IgD-negative memory B cell (primary cell): ENCODE data around the gene CEACAM21. TPM values are rescaled to one million over a fixed set of nuclear protein-coding genes. Genes with fewer than 3 reads are reported as not detected.
A peak's percentile ranks its signal among the peaks of the same experiment; 100 is the strongest.
"Not testable (repeated sequence)": the region's sequence is repeated elsewhere in the genome, so short reads cannot be mapped to it uniquely, and the experiment has no call there.

Experiments used
- H3K27ac Mint-ChIP-seq, 3 donors: one replicate each; pipeline ENCODE4 v1.8.0; 2020 to 2022; ENCODE audit warnings: mild to moderate bottlenecking in 3 of 3, mixed read lengths in 3 of 3, moderate library complexity in 1 of 3
- H3K27me3 Mint-ChIP-seq: one replicate; pipeline ENCODE4 v1.8.0; 2021; ENCODE audit warnings: mixed read lengths
- H3K36me3 Mint-ChIP-seq: one replicate; pipeline ENCODE4 v1.8.0; 2020; ENCODE audit warnings: mild to moderate bottlenecking, mixed read lengths
- H3K4me1 Mint-ChIP-seq, 3 donors: one replicate each; pipeline ENCODE4 v1.8.0; 2020 to 2022; ENCODE audit warnings: mixed read lengths in 3 of 3, mild to moderate bottlenecking in 1 of 3
- H3K4me3 Mint-ChIP-seq, 4 donors: one replicate each; pipeline ENCODE4 v1.8.0; 2020 to 2022; ENCODE audit warnings: mild to moderate bottlenecking in 4 of 4, mixed read lengths in 4 of 4, moderate library complexity in 3 of 4
- H3K9me3 Mint-ChIP-seq, 3 donors: one replicate each; pipeline ENCODE4 v1.8.0; 2020 to 2021; ENCODE audit warnings: mixed read lengths in 3 of 3, mild to moderate bottlenecking in 1 of 3
- polyA plus RNA-seq: library from polyadenylated mRNA; unstranded; fragments of 300-500 nt; fragmentation: Illumina TruSeq; gene quantifications from one replicate; pipeline ENCODE4 v1.2.3, GENCODE V29; 2021

CEACAM21 gene
- polyA plus RNA-seq, 1 donor from 2014 or later: 30.8 TPM

DNA sequence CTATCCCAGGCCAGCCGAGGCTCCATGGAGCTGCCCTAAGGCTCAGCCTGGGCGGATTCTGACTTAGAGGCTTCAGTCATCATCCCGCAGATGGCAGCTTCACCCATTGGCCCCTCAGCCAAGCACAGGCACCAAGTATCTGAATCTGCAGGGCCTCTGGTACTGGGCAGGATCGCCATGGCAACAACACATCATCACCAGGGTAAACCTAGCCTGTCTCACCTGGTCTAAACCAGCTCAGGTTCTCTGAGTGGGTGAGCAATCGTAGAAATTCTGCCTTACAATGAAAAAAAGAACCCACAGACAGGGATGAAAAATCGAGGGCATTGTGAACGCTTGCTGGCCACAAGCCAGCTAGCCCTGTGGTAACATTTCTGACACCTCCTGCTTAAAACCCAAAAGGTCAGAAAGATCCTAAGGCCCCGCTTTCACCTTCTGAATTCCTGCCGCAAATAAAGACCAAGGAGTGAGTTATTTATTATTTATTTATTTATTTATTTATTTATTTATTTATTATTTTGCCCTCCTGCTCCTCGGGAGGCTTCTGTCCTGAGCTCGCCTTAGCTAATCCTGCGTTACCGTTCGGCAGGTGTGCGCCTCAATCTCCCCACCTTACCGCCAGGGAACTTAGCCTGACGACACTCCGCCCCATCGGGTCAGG lies 12.0 kb upstream of the CEACAM21 start:
- Mint-ChIP-seq H3K9me3 (no peaks in the 10 kb centered on the region), H3K4me3 (peak overlapping the region; percentile 77 to 90 (median 82)), H3K36me3 (peaks cover 18% of the 10 kb centered on the region), H3K27ac (peak overlapping the region; percentile 76 to 91 (median 85)), H3K27me3 (peaks cover 4% of the 10 kb centered on the region), H3K4me1 (peaks cover 30 to 52% (median 45%) of the 10 kb centered on the region in 3 donors)

DNA sequence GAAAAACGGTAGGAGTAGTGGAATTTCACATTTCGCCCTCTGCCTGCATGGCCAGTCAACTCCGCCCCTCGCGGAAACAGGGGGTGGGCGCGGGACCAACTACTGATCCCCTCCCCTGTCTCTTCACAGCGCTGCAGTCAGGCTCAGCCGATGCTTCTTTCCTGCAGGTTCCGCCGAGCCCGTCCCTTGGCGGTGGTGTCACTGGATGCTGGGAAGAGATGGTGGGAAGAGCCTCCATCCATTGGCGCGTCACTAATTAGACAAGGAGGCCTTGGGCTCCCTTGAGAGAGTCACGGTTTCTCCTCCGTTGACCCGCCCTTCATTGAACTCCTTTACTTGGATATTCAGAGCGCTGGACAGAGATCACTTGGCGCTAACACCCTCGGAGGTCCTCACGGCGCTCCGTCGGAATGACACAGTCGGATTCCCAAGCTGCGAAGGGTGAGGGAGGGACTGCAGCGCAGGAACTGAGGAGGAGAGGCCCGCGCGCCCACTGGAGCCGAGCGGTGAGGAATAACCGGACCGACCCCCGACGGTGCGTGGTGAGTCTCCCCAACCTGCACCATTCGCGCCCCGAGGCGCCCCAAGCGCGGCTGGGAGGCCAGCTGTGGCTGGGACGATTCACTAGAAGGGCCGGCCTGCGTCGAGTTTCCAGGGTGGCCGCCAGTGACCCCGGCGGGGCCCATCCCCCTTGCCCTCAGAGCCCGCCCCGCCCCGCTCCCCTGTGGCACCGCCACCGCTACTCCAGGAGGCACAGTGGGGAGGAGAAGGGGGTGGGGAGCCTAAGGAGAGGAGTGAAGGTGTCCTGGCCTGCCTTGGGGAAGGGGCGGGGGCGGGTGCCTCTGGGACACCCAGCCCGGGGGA lies 11.2 kb upstream of the CEACAM21 start:
- H3K4me3 Mint-ChIP-seq: peak overlapping the region; percentile 77 to 90 (median 82)
- peaks cover 23 to 45% (median 41%) of the 10 kb centered on the region in 3 donors for H3K4me1 Mint-ChIP-seq
- peaks cover 17% of the 10 kb centered on the region for H3K36me3 Mint-ChIP-seq
- H3K27ac Mint-ChIP-seq: peak overlapping the region; percentile 76 to 91 (median 85)
- no peaks in the 10 kb centered on the region for H3K9me3 Mint-ChIP-seq
- peaks cover 4% of the 10 kb centered on the region for H3K27me3 Mint-ChIP-seq

- Mint-ChIP-seq H3K4me1 (peaks cover 19 to 42% (median 38%) of the 10 kb centered on the region in 3 donors), H3K27me3 (peaks cover 4% of the 10 kb centered on the region), H3K9me3 (no peaks in the 10 kb centered on the region), H3K4me3 (peak overlapping the region in 2 of 4 donors; percentile 33 to 37), H3K27ac (no peak overlapping the region), H3K36me3 (peaks cover 15% of the 10 kb centered on the region)
These were observed 10.6 kb upstream of the CEACAM21 start for GRCh38 chr19:41565379-41565720.

GRCh38 chr19:41566001-41566400 lies 10.0 kb upstream of the CEACAM21 start:
- Mint-ChIP-seq H3K36me3 (peaks cover 19% of the 10 kb centered on the region), H3K27me3 (peaks cover 4% of the 10 kb centered on the region), H3K27ac (no peak overlapping the region), H3K9me3 (no peaks in the 10 kb centered on the region), H3K4me1 (peaks cover 22 to 41% (median 40%) of the 10 kb centered on the region in 3 donors), H3K4me3 (no peak overlapping the region)

GRCh38 chr19:41569481-41570150 lies 6.3 kb upstream of the CEACAM21 start:
- Mint-ChIP-seq H3K27ac (no peak overlapping the region), H3K4me3 (no peak overlapping the region), H3K9me3 (no peaks in the 10 kb centered on the region), H3K27me3 (peaks cover under 1% of the 10 kb centered on the region), H3K4me1 (peaks cover 5 to 17% (median 15%) of the 10 kb centered on the region in 3 donors), H3K36me3 (peaks cover 10% of the 10 kb centered on the region)

- H3K27ac Mint-ChIP-seq: peak overlapping the region in 1 of 3 donors; percentile 63
- no peaks in the 10 kb centered on the region for H3K27me3 Mint-ChIP-seq
- no peaks in the 10 kb centered on the region for H3K9me3 Mint-ChIP-seq
- peaks cover 3 to 17% (median 13%) of the 10 kb centered on the region in 3 donors for H3K4me1 Mint-ChIP-seq
- H3K4me3 Mint-ChIP-seq: no peak overlapping the region
- peaks cover 12% of the 10 kb centered on the region for H3K36me3 Mint-ChIP-seq
These were observed 5.8 kb upstream of the CEACAM21 start for GRCh38 chr19:41570179-41570578.

DNA sequence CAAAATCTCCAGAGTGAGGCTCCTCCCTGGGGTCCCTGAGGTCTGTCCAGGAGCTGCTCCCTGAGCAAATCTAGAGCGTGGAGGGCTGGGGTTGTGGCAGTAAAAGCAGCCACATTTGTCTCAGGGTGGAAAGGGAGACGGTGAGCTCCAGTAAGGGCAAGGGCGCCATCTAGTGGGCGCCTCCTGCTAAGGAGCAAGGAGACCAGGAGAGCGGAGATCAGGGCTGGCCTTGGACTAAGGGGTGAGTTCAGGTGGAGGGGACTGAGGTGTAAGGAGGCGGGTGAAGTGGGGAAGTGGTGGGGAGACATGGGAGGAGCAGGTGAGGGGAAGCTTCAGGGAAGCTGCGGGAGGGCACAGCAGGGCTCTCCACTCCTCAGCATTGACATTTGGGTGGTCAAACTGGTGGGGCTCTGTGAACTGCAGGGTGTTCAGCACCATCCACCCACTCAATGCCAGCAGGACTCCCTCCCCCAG lies 5.3 kb upstream of the CEACAM21 start:
- Mint-ChIP-seq H3K4me3 (no peak overlapping the region), H3K36me3 (peaks cover 10% of the 10 kb centered on the region), H3K27me3 (no peaks in the 10 kb centered on the region), H3K9me3 (no peaks in the 10 kb centered on the region), H3K4me1 (peaks cover 4 to 20% (median 14%) of the 10 kb centered on the region in 3 donors), H3K27ac (peak overlapping the region in 1 of 3 donors; percentile 63)

- Mint-ChIP-seq H3K4me3 (peak overlapping the region in 2 of 4 donors; percentile 19 to 94), H3K36me3 (peaks cover 13% of the 10 kb centered on the region), H3K27ac (peak overlapping the region in 2 of 3 donors; percentile 39 to 57), H3K4me1 (peaks cover 11 to 24% (median 17%) of the 10 kb centered on the region in 3 donors), H3K9me3 (peaks cover 0 to 6% (median 3%) of the 10 kb centered on the region in 3 donors), H3K27me3 (no peaks in the 10 kb centered on the region)
These were observed 1.3 kb downstream of the CEACAM21 start for GRCh38 chr19:41577144-41577830.

- Mint-ChIP-seq H3K27me3 (no peaks in the 10 kb centered on the region), H3K9me3 (peaks cover 1 to 8% (median 3%) of the 10 kb centered on the region in 3 donors), H3K27ac (peak overlapping the region in 1 of 3 donors; percentile 57), H3K36me3 (peaks cover 14% of the 10 kb centered on the region), H3K4me3 (no peak overlapping the region), H3K4me1 (peaks cover 11 to 24% (median 17%) of the 10 kb centered on the region in 3 donors)
These were observed 1.9 kb downstream of the CEACAM21 start for GRCh38 chr19:41577833-41578232.

GRCh38 chr19:41578886-41579285 lies 2.9 kb downstream of the CEACAM21 start:
- H3K4me1 Mint-ChIP-seq: peaks cover 11 to 24% (median 17%) of the 10 kb centered on the region in 3 donors
- H3K9me3 Mint-ChIP-seq: peaks cover 7 to 9% (median 7%) of the 10 kb centered on the region in 3 donors
- H3K27ac Mint-ChIP-seq: no peak overlapping the region
- peak overlapping the region in 1 of 4 donors; percentile 41 for H3K4me3 Mint-ChIP-seq
- no peaks in the 10 kb centered on the region for H3K27me3 Mint-ChIP-seq
- peaks cover 25% of the 10 kb centered on the region for H3K36me3 Mint-ChIP-seq

DNA sequence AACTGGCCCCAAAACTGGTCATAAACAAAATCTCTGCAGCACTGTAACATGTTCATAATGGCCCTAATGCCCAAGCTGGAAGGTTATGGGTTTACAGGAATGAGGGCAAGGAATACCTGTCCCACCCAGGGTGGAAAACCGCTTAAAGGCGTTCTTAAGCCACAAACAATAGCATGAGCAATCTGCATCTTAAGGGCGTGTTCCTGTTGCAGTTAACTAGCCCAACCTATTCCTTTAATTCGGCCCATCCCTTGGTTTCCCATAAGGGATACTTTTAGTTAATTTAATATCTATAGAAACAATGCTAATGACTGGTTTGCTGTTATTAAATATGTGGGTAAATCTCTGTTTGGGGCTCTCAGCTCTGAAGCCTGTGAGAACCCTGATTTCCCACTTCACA lies 5.1 kb downstream of the CEACAM21 start:
- H3K9me3 Mint-ChIP-seq, H3K27ac Mint-ChIP-seq, H3K4me3 Mint-ChIP-seq, H3K27me3 Mint-ChIP-seq: not testable (repeated sequence)
- Mint-ChIP-seq H3K36me3 (peaks cover 24% of the 10 kb centered on the region), H3K4me1 (peaks cover 6 to 14% (median 13%) of the 10 kb centered on the region in 3 donors)

DNA sequence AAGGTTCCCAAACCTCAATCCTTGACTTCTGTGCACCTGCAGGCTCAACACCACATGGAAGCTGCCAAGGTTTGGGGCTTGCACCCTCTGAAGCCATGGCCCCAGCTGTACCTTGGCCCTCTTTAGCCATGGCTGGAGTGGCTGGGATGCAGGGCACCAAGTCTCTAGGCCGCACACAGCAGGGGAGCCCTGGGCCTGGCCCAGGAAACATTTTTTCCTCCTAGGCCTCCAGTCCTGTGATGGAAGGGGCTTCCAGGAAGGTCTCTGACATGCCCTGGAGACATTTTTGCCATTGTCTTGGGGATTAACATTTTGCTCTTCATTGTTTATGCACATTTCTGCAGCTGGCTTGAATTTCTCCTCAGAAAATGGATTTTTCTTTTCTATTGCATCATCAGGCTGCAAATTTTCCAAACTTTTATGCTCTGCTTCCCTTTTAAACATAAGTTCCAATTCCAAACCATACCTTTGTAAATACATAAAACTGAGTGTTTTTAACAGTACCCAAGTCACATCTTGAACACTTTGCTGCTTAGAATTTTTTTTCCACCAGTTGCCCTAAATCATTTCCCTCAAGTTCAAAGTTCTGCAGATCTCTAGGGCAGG lies 6.7 kb downstream of the CEACAM21 start:
- H3K27me3 Mint-ChIP-seq, H3K27ac Mint-ChIP-seq, H3K4me1 Mint-ChIP-seq, H3K9me3 Mint-ChIP-seq: not testable (repeated sequence)
- Mint-ChIP-seq H3K4me3 (peak overlapping the region in 1 of 4 donors; percentile 70), H3K36me3 (peaks cover 30% of the 10 kb centered on the region)

DNA sequence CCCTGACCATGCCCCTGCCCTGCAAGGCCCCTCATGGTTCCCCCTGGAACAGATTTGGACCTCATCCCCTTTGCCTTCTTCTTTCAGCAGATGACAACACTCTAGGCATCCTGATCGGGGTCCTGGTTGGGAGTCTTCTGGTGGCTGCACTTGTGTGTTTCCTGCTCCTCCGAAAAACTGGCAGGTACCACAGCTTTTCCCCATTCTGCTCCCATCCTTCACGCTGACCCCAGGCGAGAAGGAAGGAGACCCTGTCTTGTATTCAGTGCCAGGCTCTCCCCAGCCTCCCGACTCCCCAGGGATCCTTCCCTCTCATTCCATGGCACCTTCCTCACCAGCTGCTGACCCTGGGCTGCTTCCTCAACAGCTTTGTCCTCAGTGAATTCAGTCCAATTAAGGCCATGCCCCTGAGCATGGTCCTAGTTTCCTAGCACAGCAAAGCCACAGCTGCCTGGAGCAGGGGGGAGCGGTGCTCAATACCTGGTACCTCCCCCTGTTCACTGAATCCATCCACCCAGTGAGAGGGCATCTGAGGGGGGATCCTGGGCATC lies 8.4 kb downstream of the CEACAM21 start:
- H3K27ac Mint-ChIP-seq: no peak overlapping the region
- H3K9me3 Mint-ChIP-seq: peaks cover 7 to 9% (median 7%) of the 10 kb centered on the region in 3 donors
- H3K4me3 Mint-ChIP-seq: no peak overlapping the region
- H3K27me3 Mint-ChIP-seq: no peaks in the 10 kb centered on the region
- H3K4me1 Mint-ChIP-seq: peaks cover 0 to 2% (median 1%) of the 10 kb centered on the region in 3 donors
- peaks cover 34% of the 10 kb centered on the region for H3K36me3 Mint-ChIP-seq

GRCh38 chr19:41584931-41585330 lies 9.0 kb downstream of the CEACAM21 start:
- Mint-ChIP-seq H3K27ac (peak overlapping the region in 1 of 3 donors; percentile 53), H3K4me3 (no peak overlapping the region), H3K27me3 (no peaks in the 10 kb centered on the region), H3K36me3 (peaks cover 34% of the 10 kb centered on the region), H3K9me3 (peaks cover 7 to 9% (median 7%) of the 10 kb centered on the region in 3 donors), H3K4me1 (peaks cover 0 to 2% (median 1%) of the 10 kb centered on the region in 3 donors)
